Activated CD4-positive, CD25-positive, alpha-beta regulatory T cell treated with anti-CD3 and anti-CD28 coated beads, Interleukin-2, amount 50 U/mL, for 24 hours (primary cell): ENCODE results near the gene TMEM9.

ENCODE experiments used
- ATAC-seq, 2 donors: fragments of 150-1000 bp; cut with Tn5 transposase; one replicate each; pipeline ENCODE4 v1.10.0; 2021; ENCODE audit warnings: mild to moderate bottlenecking in 1 of 2, moderate library complexity in 1 of 2

Gene TMEM9

DNA sequence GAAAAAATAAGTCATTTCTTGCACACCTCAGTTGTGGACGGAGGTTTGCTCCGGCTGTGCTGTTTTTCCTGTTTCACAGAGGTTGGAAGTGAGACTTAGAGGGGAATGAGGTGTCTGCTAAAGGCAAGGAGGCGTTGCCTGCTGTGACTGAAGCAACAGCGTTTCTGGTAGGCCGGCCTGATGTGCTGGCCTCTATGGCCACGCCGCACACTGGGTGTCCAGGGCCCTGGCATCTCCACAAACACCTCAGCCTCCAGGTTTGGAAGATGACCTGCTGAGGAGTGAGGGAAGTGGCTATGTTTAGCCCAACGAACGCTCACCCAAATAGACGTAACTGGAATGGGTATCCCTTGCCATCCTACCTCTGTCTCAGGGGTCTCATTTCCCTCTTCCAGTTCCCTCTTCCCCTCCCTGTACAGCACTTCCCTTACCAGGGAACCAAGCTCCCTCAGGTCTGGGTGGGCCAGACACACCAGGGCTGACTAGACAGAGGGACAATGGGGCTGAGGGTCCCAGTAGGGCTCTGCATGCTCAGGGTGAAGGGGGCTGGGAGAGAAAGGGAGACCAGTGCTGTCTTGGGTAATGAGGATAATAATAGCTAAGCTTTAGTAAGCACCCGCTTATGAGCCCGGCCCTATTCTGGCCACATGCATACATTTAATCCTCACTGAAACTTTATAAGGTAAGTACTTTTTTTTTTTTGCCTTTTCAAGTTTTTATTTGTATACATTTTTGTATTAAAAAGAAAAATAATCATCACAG is 53.9 kb downstream of the TMEM9 start:
- no peak for ATAC-seq

DNA sequence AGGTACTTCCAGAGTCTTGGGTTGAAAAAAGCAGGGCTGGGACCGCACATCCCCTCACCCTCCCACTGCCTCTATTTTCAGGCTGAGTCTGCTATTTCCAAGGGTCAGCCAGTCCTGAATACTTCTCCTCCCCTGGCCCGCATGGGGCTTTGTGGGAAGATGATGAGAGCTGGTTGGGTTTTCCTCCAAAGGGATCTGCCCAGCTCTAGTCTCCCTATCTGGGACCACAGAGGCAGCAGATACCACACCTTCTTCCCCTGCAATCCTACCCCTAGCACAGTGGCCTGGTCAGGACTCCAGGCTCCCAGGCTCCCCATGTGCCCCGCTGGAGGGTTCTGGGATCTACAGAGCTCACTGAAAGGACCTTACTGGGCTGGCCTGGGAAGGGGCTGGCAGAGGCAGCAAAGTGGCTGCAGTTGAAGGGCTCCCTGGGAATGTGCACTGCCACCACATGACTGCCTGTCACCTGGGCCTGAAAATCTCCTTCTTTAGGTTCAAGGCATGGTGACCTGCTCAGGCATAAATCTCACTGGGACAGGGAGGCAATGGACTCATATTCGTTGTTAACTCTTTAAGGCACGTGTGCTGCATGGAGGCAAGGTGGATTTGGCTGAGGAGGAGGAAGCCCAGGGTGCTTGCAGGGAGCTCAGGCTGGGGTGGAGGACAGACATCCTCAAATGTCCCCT is 55.1 kb downstream of the TMEM9 start:
- no peak for ATAC-seq

DNA sequence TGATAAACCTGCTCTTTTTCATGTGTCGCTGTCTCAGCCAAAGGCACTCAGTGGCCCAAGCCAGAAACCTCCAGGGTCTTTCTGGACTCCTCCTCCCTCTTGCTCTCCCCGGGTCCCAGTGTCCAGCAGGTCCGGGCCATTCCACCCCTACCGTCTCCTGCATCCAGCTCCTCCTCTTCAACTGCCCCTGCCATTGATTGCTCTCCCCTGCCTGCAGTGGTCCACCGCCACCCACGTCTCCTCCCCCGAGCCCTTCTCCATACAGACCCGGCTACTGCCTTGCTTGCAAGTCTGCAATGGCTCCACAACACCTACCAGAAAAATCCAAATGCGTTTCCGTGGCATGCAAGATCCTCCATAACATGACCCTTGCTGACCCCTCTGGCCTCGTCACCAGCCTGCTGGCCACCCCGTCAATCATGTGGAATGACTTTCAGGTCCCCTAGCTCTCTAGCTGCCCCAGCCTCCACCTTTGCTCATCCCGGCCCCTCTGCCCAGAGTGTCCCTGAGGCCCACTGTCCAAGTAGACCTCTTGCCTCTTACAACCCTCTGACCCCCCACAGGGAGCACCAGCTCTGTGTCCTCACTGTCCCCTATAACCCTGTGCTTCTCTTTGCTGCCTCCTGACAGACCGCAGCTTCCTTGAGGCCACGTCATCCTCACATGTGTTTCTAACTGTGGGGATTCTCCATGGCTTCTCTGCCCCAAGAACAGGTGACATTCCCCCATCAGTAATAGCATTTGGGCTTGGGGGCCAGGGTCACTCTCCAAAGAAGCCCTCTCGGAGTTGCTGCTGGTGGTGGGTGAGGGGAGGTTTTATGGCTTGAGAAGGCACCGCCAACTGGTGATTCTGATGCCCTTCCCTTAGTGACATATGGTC is 57.1 kb downstream of the TMEM9 start:
- ATAC-seq = no peak

DNA sequence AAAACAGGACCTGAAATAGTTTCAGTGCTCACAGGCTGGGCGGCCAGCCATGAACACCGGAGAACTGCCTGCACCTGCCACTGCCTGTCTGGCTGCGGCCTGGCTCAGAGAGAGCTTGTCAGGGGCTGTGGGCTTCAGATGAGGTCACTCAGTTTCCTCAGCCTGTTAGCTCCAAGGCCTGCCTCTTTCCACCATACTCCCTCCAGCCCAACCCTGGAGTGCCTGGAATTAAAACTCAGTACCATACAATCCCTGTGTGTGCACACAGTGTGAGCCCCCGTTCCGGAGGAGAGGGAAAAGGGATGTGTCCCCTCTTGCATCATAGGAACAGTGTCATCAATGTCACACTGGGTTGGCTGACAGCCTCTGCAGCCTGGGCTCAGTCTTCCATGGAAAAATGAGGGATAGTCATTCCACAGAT is 58.2 kb downstream of the TMEM9 start:
- no peak for ATAC-seq

DNA sequence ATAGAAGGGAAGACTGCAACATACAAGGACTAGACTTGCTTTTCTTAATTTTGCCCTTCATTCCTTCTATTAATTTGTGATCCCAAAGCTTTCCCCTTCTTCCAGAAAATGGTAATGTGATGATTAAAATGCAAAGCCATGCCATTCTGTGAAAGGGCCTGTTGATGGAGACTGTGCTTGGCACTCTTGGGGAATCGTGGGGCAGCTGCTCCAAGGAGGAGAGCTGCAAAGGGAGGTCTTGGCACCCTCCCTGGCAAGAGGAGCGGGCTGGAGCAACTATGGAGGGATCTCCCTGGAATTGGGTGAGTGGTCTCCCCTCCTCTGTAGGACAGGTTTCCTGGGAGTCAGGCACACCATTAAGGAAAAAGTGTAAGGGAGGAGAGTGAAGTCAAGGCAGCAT is 58.7 kb downstream of the TMEM9 start:
- no peak for ATAC-seq

DNA sequence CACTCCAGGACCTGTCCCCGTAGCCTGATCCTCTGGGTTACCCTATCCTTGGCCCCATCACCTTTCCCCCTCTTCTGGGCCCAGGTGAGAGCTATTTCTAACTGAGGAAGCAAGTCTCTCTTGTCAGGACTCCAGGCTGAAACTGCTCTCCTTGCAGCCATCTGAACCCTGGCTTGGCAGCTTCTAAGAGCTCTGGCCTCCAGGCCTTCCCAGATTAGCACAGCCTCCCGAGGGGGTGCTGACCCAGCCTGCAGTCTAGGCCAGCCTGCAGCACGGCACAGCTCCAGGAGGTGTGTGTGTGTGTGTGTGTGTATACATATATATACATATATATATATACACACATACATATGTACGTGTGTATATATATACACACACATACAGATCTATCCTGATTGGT is 59.4 kb downstream of the TMEM9 start:
- ATAC-seq = no peak

DNA sequence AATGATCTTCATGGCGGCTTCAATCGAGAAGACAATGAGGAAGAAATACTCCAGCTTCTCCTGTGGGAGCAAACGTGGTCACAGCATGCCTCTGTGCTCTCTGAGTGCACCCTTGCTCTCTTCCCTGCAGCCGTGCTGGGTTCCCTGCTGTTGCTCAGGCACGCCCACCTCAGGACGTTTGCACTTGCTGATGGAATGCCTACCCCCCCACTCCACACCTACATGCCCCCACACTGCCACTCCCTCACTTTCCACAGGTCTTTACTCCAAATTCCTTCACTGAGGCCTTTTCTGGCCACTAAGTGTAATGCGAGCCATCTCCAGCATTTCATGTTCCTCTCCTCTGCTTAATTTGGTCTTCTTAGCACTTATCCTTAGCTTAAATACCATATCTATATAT is 60.3 kb downstream of the TMEM9 start:
- no peak for ATAC-seq

DNA sequence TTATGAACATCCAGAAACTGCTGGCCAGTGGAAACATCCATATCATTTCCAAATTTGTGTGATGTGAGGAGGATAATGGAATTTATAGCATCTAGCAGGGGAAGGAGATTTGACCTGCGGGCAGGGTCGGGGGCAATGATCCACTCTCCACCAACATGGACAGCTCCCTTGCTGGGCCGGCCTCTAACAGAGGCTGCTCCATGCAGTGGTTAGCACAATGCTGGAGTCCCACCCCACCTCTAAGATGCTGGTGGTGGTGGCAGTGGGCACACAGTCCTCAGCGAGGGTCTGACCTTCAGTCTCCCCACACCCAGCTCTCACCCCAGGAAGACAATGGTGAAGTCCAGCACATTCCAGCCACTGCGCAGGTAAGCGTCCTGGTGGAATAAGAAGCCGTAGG is 60.7 kb downstream of the TMEM9 start:
- ATAC-seq = no peak

DNA sequence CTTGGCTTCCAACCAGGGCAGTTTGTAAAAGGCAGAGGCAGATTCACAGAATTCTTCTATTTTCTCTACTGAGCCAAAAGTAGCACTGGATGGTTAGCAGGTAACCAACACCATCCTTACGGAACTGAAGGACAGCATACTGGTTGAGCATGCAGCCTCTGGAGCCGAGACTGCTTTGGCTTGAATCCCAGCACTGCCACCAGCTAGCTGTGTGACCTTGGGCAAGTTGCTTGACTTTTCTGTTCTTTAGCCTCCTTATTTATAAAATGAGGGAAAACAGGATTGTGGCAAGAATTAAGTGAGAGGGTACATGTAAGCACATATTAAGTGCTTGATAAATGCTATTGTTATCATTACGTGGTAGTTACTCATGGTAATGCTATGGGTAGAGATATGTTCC is 61.5 kb downstream of the TMEM9 start:
- no peak for ATAC-seq

DNA sequence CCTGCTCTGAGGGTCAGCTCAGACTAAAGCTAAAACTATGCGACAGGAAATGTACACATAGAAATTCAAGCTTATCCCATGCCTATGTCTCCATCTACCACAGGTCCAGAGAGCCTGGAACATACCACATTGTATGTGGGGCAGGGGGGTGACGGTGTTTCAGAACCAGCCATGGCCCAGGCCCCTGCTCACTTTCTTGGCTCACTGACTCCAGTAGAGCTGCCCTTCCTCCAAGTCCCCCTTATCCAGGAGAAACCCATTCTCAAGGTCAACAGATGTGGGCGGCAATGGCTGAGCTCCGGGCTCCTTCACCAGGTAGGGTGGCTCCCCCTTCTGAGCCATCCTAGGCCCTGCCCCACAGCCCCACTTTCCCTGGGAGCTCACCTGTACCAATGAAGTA is 63.0 kb downstream of the TMEM9 start:
- no peak for ATAC-seq

DNA sequence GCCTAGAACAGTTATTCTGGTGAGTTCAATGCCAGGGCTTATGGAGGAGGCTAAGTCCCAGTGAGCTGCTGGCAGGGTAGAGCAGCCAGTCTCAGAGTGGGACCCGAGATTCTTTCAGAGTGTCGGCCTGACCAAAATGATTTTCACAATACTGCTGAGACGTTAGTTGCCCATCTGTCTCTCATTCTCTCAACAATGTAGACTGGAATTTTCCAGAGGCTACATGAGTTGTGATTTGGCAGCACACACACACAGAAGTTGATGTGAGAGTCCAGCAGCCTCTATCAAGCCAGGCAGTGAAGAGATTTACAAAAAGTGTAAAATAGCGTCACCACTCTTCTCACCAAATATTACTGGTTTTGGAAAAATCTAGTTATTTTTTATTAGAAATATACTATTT is 63.7 kb downstream of the TMEM9 start:
- no peak for ATAC-seq

DNA sequence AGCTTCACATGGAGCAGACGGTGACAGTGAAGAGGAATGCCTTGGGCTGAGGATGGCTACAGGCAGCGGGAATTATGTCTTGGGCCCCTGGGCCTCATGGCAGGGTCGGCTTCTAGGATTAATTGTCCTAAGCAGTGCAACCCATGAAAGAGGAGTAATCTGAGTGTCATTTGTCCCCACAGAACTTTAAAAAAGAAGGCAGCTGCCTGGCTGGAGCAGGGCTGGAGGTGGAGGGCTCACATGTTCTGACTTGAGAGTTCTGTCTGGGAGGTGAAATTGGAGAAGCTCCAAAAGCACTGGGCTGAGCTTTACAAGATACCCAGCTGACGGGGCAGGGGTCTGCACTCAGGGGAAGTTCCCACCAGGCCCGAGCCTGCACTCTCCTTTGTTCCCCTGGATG is 64.7 kb downstream of the TMEM9 start:
- no peak for ATAC-seq

DNA sequence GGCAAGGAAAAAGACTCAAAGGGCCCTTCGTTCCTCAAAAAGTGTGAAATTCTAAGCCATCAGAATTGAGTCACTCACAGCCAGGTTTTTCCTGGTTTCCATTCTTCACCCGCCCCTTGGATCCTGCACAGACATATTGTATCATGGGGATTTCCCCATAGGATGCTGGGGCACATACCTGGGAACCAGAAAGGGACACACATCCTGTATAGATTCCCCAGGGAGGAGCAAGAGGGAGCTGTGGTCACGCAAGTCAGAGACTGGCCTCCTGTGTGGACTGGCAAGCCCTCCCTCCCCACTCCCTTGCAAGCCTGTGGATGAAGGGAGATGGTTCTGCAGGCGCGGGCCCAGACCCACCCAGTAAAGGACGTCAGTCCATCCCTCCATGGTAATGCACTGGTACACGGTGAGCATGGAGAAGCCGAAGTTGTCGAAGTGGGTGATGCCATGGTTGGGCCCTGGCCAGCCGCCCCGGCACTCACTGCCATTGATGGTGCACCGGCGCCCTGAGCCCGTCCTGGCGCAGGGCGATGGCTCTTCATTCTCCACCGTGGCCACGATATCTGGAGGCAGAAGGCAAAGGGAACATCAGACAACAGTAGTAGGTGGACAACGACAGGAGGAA is 65.3 kb downstream of the TMEM9 start:
- ATAC-seq = no peak

DNA sequence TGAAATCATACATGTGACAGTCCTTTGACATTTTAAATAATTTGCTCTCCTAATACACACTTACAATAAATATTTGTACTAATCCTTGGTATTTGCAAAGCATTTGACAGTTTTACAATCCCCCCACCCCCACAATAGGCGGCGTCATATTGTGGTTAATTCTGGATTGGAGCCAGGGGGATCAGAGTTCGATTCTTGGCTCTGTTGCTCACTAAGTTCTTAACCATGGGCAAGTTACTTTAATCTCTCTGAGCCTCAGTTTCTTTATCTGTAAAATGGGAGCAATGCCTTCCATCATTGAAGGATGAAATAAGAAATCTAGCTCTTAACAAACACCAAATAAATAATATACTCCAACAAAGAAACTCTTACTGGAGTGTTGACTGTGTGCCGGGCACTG is 65.9 kb downstream of the TMEM9 start:
- no peak for ATAC-seq

DNA sequence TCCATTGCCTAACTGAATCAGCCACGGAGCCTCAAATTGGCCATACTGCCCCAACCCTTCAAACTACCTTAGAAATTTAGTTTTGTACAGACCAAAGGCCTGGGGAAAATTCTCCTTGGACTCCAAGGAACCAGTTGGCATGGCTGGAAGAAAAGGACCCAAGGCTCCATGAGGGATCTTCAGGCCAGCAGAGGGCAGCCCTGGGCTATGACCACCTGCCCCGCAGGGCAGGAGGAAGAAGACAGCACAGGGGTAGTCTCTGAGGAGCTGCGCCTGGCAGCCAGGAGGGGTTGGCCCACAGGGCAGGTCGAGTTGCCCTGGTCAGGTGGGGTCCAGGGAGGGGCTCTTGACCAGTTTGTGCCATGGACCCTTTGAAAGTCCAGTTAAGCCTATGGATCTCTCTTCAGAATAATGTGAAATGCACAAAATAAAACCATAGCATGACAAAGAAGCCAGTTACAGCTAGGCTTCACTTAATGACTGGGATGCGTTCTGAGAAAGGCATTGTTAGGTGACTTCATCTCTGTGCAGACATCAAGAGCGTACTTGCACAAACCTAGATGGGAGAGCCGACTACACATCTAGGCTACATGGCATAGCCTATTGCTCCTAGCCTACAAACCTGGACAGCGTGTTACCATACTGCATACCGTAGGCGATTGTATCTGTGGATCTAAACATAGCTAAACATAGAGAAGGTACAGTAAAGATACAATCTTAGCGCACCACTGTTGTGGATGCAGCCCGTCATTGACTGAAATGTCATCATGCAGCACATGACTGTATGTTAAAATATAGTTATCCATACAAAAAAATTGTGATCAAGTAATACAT is 68.2 kb downstream of the TMEM9 start:
- ATAC-seq = peak in 1 of 2 donors; percentile 48
